HCT116 (cell line): ENCODE results near the gene CTCF. TPM values are rescaled to one million over a fixed set of nuclear protein-coding genes. Genes with fewer than 3 reads are reported as not detected.

ENCODE experiments used
- ATAC-seq: fragments of 200-7000 bp; cut with Tn5 transposase; 2 replicates; pipeline ENCODE4 v1.9.1; 2020; ENCODE audit warnings: mild to moderate bottlenecking, moderate library complexity
- BruUV-seq: library from RNA; stranded (reverse); fragments of 400-500 nt; replicated peaks from 2 replicates; lab custom pipeline; 2021; lab: Mats Ljungman, UMichigan
- CTCF ChIA-PET: fragments of 300-600 bp; sonication (Branson Sonifier 250); formaldehyde crosslinking; loops from one replicate; lab custom pipeline; 2021; ENCODE audit warnings: antibody characterized with exemption; lab: Charles Lee
- POLR2A ChIA-PET: fragments of 300-600, 350-600 bp; sonication (Branson Sonifier 250); formaldehyde crosslinking; loops from one replicate; lab custom pipeline; 2021; ENCODE audit warnings: antibody characterized with exemption; lab: Charles Lee
- RAD21 ChIA-PET, 2 experiments: fragments of 300-600 bp; sonication (Branson Sonifier 250); formaldehyde crosslinking; loops; one replicate each; lab custom pipeline; 2023; ENCODE audit warnings: low total read pairs in 2 of 2; ENCODE audit not compliant: uncharacterized antibody in 2 of 2, unreplicated experiment in 2 of 2, low non-redundant PET in 1 of 2; lab: Charles Lee
- DNase-seq: peaks from one replicate; pipeline ENCODE4 v3.0.0-alpha.2; 2010; ENCODE audit warnings: low read depth, low spot score
- H2AFZ ChIP-seq: fragments of 200-600 bp; shearing (Covaris generic), sonication (generic); 2 replicates; pipeline ENCODE4 v1.6.1; 2017; ENCODE audit warnings: low read depth, mixed run types, mixed read lengths, antibody characterized with exemption, low read length; ENCODE audit not compliant: poor library complexity, severe bottlenecking
- H3K27ac ChIP-seq: 2 replicates; pipeline ENCODE4 v1.5.1; 2012; ENCODE audit warnings: low read depth, low read length
- H3K27me3 ChIP-seq: fragments of 200-600 bp; sonication (generic); 2 replicates; pipeline ENCODE4 v1.6.1; 2016; ENCODE audit warnings: mixed run types, low read length, mixed read lengths; ENCODE audit not compliant: insufficient read depth
- H3K36me3 ChIP-seq, 2 experiments: fragments of 200-500 bp in 1 of 2; fragments of 200-600 bp in 1 of 2; sonication (Bioruptor generic) in 1 of 2; sonication (generic) in 1 of 2; 2 replicates each; pipeline versions ENCODE4 v1.5.1 to v1.6.1; 2014 to 2016; ENCODE audit warnings: low read length in 2 of 2, inconsistent platforms in 1 of 2, mixed read lengths in 1 of 2, mixed run types in 1 of 2; ENCODE audit not compliant: insufficient read depth in 2 of 2, control insufficient read depth in 1 of 2
- H3K4me1 ChIP-seq, 2 experiments: fragments of 200-600 bp in 1 of 2; sonication (generic) in 1 of 2; 2 replicates each; pipeline versions ENCODE4 v1.5.1 to v1.6.1; 2012 to 2017; ENCODE audit warnings: low read length in 2 of 2, inconsistent platforms in 1 of 2, mild to moderate bottlenecking in 1 of 2, mixed read lengths in 1 of 2, mixed run types in 1 of 2, moderate library complexity in 1 of 2; ENCODE audit not compliant: insufficient read depth in 2 of 2, control insufficient read depth in 1 of 2
- H3K4me2 ChIP-seq: fragments of 200-600 bp; sonication (generic); 2 replicates; pipeline ENCODE4 v1.6.1; 2017; ENCODE audit warnings: mixed run types, low read length, mixed read lengths
- H3K4me3 ChIP-seq, 2 experiments: fragments of 200-600 bp in 1 of 2; sonication (generic) in 1 of 2; replicated peaks in 1 of 2; 2 replicates each; pipeline ENCODE4 v1.5.1; 2011 to 2016; ENCODE audit warnings: low read length in 2 of 2, control low read depth in 1 of 2, low read depth in 1 of 2, mild to moderate bottlenecking in 1 of 2, mixed read lengths in 1 of 2, mixed run types in 1 of 2
- H3K79me2 ChIP-seq: fragments of 200-600 bp; sonication (generic); 2 replicates; pipeline ENCODE4 v1.6.1; 2017; ENCODE audit warnings: mild to moderate bottlenecking, mixed run types, low read length, moderate library complexity, mixed read lengths; ENCODE audit not compliant: insufficient read depth
- H3K9ac ChIP-seq: fragments of 200-600 bp; sonication (generic); 2 replicates; pipeline ENCODE4 v1.6.1; 2016; ENCODE audit warnings: low read length, mixed read lengths
- H3K9me2 ChIP-seq: fragments of 200-600 bp; sonication (generic), shearing (Covaris generic); 2 replicates; pipeline ENCODE4 v1.6.1; 2017; ENCODE audit warnings: mixed run types, mild to moderate bottlenecking, moderate library complexity; ENCODE audit not compliant: insufficient read depth
- H3K9me3 ChIP-seq, 2 experiments: fragments of 200-500 bp in 1 of 2; fragments of 200-600 bp in 1 of 2; sonication (Bioruptor generic) in 1 of 2; sonication (generic) in 1 of 2; 2 replicates each; pipeline ENCODE4 v1.6.1; 2014 to 2017; ENCODE audit warnings: low read length in 2 of 2, mixed read lengths in 2 of 2, inconsistent platforms in 1 of 2, low read depth in 1 of 2, mild to moderate bottlenecking in 1 of 2, mixed run types in 1 of 2, moderate library complexity in 1 of 2; ENCODE audit not compliant: control insufficient read depth in 1 of 2, insufficient read depth in 1 of 2
- H4K20me1 ChIP-seq: fragments of 200-600 bp; sonication (generic), shearing (Covaris generic); 2 replicates; pipeline ENCODE4 v1.6.1; 2017; ENCODE audit warnings: mixed run types, mild to moderate bottlenecking, moderate library complexity; ENCODE audit not compliant: insufficient read depth
- CBX3 ChIP-seq: IDR thresholded peaks from 2 replicates; pipeline ENCODE4 v1.6.1; 2012; ENCODE audit warnings: low read depth
- EGR1 ChIP-seq: IDR thresholded peaks from 2 replicates; pipeline ENCODE4 v1.6.1; 2012; ENCODE audit warnings: low read depth
- POLR2A ChIP-seq: IDR thresholded peaks from 2 replicates; pipeline ENCODE4 v1.7.0; 2011; ENCODE audit warnings: borderline replicate concordance; ENCODE audit not compliant: insufficient read depth, insufficient read length; ENCODE audit errors: extremely low read depth
- SP1 ChIP-seq: IDR thresholded peaks from 2 replicates; pipeline ENCODE4 v1.6.1; 2012; ENCODE audit warnings: low read depth
- SRF ChIP-seq: IDR thresholded peaks from 2 replicates; pipeline ENCODE4 v1.6.1; 2012; ENCODE audit warnings: low read depth
- YY1 ChIP-seq: IDR thresholded peaks from 2 replicates; pipeline ENCODE4 v1.6.1; 2011; ENCODE audit warnings: low read length, low read depth, moderate library complexity, mild to moderate bottlenecking; ENCODE audit not compliant: insufficient replicate concordance; ENCODE audit errors: extremely low read depth
- ZNF274 ChIP-seq: fragments of 200-500 bp; sonication (Bioruptor generic); IDR thresholded peaks from 2 replicates; pipeline ENCODE4 v1.6.1; 2014; ENCODE audit warnings: mild to moderate bottlenecking, low read depth, low read length, inconsistent platforms
- intact Hi-C: fragments of 100-400 bp; cut with micrococcal nuclease; formaldehyde crosslinking; loops from 2 replicates; pipeline ENCODE4 v1.10.0; 2022
- total RNA-seq: library from RNA; stranded (reverse); gene quantifications from one replicate; pipeline ENCODE4 v1.2.1, GENCODE V29; 2021; ENCODE audit not compliant: unreplicated experiment

The CTCF gene
- total RNA-seq, 1 experiment from 2014 or later, result 48.3 TPM

DNA sequence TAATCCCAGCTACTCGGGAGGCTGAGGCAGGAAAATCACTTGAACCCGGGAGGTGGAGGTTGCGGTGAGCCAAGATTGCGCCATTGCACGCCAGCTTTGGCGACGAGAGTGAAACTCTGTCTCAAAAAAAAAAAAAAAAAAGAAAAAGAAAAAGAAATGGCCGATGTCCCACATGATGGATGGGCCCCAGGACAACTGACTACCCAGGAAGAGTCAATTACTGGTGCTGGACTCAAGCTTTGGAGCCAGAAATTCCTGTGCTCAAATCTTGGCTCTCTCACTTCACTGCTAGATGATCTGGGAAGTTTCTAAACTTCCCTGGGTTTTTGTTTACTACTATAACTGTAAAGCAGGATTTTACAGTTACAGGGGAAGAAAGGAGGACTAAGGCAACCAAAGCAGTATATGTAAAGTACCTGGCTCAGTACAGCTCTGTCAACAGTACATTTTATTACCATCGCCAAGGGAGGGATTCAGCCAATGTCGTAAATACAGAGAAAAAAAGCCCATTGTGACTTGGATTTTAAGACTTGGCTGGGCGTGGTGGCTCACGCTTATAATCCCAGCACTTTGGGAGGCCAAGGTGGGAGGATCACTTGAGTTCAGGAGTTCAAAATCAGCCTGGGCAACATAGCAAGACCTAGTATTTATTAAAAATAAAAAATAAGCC, 116.2 kb downstream of the CTCF start:
- ATAC-seq (no peak), DNase-seq (no peak)
- H4K20me1 ChIP-seq, result no peaks in the 10 kb centered on the region
- no peak overlapping the region for H3K4me2 ChIP-seq
- no peak overlapping the region for H2AFZ ChIP-seq
- H3K79me2 ChIP-seq, result no peaks in the 10 kb centered on the region
- no TSS peak for BruUV-seq
- peaks cover 0 to 7% of the 10 kb centered on the region in 2 experiments; a peak in 2 of 4 replicates for H3K36me3 ChIP-seq
- CTCF ChIA-PET, result interaction anchor here (2.0 kb wide), 1 partner anchor 157 kb away, joined by 5 read pairs; no protein-coding TSS in a partner anchor
- H3K4me1 ChIP-seq, result no peaks in the 10 kb centered on the region
- RAD21 ChIA-PET, result no interaction called here
- H3K9me2 ChIP-seq, result no peaks in the 10 kb centered on the region
- intact Hi-C loops, result no loop called here
- no peak overlapping the region for H3K4me3 ChIP-seq
- H3K27me3 ChIP-seq, result no peaks in the 10 kb centered on the region
- no peaks in the 10 kb centered on the region for H3K9me3 ChIP-seq
- H3K27ac ChIP-seq, result no peak overlapping the region
- POLR2A ChIA-PET, result no interaction called here
- no peak for TF ChIP-seq POLR2A
- TF ChIP-seq EGR1, result no peak
- no peak for TF ChIP-seq SRF
- no peak for TF ChIP-seq CBX3
- TF ChIP-seq ZNF274, result no peak
- no peak overlapping the region for H3K9ac ChIP-seq

DNA sequence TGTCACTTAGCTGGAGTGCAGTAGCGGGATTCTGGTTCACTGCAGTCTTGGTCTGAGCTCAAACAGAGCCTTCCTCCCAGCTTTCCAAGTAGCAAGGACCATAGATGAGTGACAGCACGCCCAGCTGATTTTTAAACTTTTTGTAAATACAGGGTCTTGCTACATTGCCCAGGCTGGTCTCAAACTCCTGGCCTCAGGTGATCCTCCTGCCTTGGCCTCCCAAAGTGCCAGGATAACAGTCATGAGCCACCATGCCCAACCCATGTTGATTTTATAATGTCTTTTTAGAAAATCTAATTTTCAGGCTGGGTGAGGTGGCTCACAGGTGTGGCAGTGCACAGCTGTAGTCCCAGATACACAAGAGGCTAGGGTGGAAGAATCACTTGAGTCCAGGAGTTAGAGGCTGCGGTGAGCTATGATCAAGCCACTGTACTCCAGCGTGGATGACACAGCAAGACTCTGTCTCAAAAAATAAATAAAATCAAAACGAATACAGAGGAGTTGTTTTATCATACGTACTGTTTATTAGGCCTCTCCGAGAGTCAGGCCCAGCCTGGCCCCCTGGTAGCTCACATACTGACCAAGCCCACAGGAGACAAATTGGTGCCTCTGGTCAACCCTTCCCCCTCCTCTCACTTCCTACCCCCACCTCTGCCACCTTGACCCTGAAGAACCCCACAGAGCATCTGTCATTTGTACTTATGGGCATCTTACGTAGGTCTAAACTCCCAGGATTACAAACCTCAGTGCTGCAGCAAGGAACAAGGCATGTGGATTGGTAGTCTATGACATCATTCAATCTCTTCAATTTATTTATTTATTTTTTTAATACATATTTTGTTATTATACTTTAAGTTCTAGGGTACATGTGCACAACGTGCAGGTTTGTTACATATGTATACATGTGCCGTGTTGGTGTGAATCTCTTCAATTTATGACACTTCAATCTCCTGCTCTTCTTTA, 117.9 kb downstream of the CTCF start:
- no peak overlapping the region for H2AFZ ChIP-seq
- BruUV-seq, result no TSS peak
- H3K4me2 ChIP-seq, result no peak overlapping the region
- no peaks in the 10 kb centered on the region for H3K9me2 ChIP-seq
- DNase-seq (no peak), ATAC-seq (no peak)
- RAD21 ChIA-PET, result interaction anchor here in 1 of 2 experiments (0.7 kb wide), 1 partner anchor 178 kb away, joined by 4 read pairs; no protein-coding TSS in a partner anchor
- CTCF ChIA-PET, result interaction anchor here (0.7 kb wide), 1 partner anchor 159 kb away, joined by 3 read pairs; no protein-coding TSS in a partner anchor
- H3K4me1 ChIP-seq, result no peaks in the 10 kb centered on the region
- intact Hi-C loops, result no loop called here
- TF ChIP-seq ZNF274, result no peak
- TF ChIP-seq SP1, result no peak
- TF ChIP-seq YY1, result no peak
- peaks cover 4 to 11% of the 10 kb centered on the region in 2 experiments; a peak in 3 of 4 replicates for H3K36me3 ChIP-seq
- POLR2A ChIA-PET, result no interaction called here
- no peaks in the 10 kb centered on the region for H3K27me3 ChIP-seq
- H4K20me1 ChIP-seq, result no peaks in the 10 kb centered on the region
- no peaks in the 10 kb centered on the region for H3K9me3 ChIP-seq
- H3K27ac ChIP-seq, result no peak overlapping the region
- no peaks in the 10 kb centered on the region for H3K79me2 ChIP-seq
- no peak overlapping the region for H3K9ac ChIP-seq
- H3K4me3 ChIP-seq, result no peak overlapping the region
